HG03378 (cell line): Measurements from ENCODE around the gene SAMM50.

Experiments used
- ATAC-seq: cut with Tn5 transposase; IDR thresholded peaks from one replicate; pipeline ENCODE4 v1.9.1; 2021; ENCODE audit warnings: mild to moderate bottlenecking, moderate library complexity; ENCODE audit not compliant: unreplicated experiment

SAMM50 gene

DNA sequence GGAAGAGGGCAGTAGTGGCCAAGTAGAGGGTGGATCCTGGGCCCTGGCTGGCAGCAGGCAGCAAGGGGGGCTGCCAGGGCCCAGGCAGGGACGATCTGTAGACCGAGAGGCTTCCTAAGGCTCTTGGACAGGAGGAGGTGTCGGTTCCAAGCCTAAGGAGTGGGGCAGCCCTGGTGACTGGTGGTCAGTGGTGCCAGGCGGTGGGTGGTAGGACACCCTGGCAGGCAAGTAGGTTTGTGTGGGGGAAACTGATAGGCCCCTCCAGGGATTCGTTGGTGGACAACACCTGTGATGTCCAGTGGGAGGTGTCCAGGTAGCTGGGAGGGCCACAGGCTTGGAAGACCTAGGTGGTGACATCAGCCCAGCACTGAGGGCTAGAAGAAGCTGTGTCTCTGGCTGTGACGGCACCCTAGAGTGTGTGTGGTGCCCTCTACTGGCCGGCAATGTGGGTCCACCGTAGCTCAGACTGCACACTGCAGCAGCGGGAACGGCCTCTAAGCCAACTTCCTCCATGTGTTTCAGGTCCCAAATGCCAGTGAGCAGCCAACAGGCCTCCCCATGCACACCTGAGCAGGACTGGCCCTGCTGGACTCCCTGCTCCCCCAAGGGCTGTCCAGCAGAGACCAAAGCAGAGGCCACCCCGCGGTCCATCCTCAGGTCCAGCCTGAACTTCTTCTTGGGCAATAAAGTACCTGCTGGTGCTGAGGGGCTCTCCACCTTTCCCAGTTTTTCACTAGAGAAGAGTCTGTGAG, 9.4 kb upstream of the SAMM50 start:
- no peak for ATAC-seq

DNA sequence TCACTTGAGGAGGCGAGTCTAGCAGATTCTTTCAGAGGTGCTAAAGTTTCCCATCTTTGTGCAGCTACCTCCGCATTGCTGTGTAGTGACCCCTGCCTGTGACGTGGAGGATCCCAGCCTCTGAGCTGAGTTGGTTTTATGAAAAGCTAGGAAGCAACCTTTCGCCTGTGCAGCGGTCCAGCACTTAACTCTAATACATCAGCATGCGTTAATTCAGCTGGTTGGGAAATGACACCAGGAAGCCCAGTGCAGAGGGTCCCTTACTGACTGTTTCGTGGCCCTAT, 8.9 kb upstream of the SAMM50 start:
- ATAC-seq, result no peak

DNA sequence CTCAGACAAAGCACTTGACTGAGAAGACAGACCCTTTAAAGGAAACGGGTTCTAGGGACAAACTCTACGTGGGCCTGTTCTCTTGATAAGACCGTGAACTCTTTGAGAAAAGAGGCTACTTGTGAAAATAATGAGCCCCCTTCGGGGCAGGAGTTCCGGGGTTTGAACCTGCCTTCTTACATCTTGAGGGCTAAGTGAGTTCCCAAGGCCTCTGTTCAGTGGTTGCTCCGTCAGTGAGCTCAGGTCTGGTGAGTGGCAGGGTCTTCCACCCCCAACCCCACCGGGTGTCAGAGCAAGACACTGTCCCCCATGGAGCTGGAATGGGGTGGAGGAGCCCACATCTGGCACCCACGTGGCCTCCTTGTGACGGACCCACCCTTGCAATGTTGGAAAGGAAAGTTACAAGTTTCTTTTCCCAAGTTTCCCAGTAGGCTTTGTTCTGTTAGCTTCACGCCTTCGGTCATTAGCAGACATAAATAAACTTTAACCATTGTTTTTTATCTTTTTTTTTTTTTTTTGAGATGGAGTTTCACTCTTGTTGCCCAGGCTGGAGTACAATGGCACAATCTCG, 6.3 kb upstream of the SAMM50 start:
- no peak for ATAC-seq

DNA sequence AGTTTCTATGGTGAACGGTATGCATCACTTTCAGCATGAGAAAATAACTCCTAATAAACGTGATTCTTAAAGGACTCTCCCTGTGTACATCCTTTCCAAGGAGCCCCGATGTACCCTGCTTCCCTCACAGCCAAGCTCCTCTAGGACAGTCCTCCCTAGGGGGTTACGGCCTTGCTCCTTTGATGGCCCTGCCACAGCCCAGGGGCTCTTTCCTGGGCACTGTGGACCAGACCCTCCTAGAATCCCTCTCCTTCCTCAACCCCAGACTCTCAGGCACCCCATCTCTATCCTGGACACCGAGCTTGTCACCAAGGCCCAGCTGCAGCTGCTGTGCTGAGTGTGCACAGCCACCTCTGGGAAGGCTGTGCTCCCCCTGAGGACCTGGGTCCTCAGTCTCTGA, 3.9 kb upstream of the SAMM50 start:
- ATAC-seq, result no peak

DNA sequence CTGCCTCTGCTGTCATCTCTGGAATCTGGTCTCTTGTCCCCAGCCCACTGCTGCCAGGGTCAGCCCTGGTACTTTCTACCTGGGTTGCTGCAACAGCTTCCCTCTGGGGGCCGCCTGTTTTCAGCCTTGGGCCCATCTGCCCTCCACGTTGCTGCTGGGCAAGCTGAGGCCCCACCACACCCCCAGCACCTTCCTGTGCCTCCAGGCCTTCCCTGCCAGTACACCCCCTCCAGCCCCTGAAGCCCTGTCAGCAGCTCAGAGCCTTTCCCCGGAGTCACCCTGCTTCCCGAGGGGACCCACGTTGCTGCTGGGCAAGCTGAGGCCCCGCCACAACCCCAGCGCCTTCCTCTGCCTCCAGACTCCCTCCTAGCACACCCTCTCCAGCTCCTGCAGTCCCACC, 3.3 kb upstream of the SAMM50 start:
- no peak for ATAC-seq

DNA sequence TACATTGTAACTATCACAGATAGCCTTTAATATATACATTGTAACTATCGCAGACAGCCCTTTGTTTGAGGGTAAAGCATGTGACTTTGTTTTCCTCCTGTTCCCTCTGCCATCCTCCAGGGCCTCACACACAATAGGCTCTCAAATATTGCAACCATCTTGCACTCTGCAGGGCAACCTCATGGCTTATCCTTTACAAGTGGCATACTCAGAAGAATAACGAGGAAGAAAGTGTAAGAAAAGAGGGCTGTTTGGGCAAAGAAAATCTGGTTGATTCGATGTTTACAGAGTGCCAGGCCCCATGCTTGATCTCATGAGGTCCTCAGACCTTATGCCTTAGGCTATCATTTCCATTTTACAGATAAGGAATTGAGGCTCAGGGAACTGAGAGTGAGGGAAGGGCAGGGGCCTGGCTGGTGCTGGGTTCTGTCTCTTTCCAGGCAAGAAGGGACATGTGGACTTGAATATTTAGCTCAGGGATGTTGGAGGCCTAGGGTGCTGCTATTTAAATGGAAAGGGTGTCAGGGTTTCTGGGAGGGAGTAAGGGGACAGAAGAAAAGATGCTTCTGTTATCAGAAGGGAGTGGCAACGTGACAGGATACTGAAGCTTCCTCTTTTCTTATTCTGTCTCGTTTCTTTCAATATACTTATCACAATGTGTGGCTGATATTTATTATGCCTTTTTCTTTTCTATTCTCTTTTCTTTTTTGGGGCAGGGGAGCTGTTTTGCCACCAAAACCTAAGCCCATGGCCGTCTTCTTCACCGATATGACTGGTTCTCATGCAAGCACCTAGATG, 1.1 kb upstream of the SAMM50 start:
- ATAC-seq, result no peak

DNA sequence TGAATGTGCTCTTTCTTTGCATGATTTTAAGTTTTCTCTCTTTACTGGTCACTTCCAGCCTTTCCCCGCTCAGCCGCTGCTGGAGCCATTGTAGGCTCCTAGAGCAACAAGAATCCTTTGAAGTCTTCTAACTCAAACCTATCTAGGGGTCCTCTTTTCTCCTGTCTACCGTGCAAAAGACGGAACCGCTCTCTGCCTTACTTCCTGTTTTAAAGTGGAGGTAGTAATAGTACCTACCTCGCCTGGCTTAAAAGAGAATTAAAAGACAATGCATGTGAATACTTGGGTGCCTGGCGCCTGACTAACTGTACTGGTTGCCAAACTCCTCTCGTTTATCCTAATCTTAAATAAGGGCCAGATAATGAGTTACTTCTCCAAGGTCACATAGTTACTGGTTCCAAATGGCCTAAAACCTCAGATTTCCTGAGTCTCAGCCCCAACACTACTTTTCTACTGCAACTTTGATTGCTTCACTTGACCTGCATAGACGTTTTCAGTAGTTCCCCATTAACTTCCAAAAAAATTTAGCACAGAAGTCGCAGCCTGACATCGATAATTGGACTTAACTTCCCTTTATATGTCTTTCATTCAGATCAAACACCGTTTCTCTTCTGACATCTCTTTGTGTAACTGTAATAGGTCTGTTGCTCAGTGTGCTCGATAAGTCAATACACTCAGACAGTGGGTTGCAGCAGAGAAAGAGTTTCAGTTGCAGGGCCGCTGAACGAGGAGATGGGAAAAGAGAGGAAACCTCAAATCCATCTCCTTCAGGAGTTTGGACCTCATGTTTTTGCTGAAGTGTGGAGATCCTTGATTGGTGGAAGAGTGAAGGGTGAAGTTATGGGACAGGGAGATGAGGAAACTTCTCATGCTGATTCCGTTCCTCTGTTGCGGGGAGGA, 891 bp downstream of the SAMM50 start:
- ATAC-seq, result no peak

DNA sequence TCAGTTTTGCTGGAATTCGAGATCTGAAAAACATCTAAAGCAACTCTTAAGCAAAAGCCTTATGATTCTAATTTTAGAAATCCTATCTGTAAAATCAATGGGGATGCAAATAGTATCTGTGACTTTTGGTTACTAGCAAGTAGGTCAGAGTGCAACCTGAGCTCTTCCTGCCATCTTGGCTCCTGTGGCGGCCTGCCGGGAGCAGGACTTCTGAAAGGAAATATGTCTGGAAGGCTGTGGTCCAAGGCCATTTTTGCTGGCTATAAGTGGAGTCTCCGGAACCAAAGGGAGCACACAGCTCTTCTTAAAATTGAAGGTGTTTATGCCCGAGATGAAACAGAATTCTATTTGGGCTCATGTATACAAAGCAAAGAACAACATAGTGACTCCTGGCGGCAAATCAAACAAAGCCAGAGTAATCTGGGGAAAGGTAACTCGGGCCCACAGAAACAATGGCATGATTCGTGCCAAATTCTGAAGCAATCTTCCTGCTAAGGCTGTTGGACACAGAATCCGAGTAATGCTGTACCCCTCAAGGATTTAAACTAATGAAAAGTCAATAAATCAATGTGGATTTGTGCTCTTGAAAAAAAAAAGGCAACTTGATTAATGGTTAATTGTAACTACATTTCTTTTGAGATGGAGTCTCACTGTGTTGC, 1.7 kb downstream of the SAMM50 start:
- no peak for ATAC-seq

DNA sequence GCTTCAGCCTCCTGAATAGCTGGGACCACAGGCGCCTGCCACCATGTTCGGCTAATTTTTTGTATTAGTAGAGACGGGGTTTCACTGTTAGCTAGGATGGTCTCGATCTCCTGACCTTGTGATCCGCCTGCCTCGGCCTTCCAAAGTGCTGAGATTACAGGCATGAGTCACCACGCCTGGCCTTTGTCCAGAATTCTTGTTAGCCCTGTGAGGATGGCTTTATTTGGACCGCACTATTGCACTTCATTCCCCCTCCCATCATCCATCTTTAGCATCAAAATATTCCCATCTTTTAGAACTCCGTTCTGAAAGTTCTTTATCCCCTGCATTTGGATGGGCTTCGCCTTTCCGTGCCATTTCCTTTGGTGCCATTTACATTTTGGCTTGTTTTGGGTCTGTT, 2.6 kb downstream of the SAMM50 start:
- ATAC-seq, result no peak

DNA sequence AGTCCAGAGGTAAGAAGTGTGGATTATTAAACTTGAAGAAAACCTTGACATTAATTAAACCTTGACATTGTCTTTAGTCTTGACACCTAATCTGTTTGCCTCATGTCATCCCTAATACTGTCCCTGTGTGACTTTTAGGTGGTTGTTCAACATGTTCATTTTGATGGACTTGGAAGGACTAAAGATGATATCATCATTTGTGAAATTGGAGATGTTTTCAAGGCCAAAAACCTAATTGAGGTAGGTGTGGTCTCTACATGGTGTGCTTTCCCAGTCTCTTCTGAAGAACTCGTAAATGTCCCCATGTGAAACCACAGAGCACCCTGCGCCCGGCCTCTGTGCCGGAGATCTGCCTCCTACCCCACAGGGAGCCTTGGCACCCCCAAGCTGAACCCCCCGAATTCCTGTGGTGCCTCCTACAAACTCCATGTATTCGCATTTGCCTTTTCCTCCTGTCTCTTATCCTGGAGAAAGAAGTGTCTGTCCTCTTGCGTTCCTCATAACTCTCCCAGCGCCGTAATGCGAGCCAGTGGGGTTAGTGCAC, 9.1 kb downstream of the SAMM50 start:
- ATAC-seq, result no peak

DNA sequence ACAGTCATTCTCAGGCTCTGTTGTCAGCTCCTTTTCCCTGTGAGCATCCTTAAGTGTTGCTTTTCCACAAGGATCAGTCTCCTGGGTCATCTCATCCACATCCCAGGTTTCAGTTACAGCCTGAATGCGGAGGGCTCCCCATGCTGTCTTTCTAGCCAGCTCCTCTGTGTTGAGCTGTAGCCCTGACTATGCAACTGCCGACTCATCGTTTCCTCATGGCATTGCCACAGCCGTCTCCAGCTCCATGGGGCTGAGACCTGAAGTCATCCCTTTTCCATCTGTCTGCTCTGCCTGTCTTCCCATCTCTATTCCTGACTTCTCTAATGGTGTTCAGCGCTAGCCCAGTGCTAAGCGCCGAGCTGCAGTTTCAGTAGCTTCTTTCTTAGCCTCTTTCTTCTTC, 11.8 kb downstream of the SAMM50 start:
- no peak for ATAC-seq

DNA sequence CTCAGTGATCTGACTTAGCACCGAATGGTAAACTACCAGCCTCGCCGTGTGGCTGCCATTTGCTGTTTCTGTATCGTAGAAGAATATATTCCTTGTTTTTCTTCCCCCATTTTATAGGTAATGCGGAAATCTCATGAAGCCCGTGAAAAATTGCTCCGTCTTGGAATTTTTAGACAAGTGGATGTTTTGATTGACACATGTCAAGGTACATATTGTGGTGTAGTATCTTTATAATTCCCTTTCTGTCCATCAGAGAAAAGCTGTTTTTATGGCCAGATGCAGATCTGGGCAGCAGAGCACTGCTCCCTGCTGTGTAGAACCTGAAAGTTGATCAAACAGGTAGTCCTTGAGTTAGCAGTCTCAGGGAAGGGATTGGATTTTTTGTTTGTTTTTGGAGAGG, 13.4 kb downstream of the SAMM50 start:
- no peak for ATAC-seq

DNA sequence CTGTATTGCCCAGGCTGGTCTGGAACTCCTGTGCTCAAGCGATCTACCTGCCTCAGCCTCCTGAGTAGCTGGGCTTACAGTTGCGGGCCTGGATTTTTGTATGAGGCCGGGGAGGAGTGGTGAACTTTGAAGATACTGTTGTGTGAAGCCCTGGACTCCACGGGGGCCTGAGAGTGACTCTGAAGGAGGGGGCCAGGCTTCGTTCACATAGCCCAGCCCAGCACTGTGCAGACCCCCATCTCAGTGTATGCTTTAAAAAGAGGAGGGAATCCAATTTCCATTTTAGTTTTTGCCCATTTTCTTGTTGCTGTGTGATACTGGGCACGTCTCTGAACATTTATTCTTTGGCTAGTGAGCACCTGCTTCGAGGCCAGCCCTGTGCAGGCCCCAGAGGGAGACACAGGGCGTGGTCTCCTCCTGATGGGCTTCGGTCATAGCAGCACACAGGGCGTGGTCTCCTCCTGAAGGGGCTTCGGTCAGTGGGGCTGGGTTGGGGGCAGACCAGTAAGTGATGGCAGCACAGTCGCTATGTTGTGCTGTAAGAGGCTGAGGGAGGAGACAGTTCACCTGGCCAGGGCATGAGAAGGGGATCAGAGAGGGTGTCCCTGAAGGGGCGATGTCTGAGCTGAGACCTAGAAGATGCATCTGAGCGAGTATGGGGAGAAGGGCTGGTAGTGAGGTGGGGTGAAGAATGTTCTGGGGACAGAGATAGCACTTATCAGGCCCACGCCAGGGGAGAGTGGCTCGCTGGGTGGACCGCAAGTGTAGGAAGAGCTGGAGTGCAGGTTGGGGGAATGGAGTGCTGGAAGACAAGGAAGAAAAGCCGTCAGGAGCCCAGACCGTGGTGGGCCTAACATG, 14.0 kb downstream of the SAMM50 start:
- no peak for ATAC-seq

DNA sequence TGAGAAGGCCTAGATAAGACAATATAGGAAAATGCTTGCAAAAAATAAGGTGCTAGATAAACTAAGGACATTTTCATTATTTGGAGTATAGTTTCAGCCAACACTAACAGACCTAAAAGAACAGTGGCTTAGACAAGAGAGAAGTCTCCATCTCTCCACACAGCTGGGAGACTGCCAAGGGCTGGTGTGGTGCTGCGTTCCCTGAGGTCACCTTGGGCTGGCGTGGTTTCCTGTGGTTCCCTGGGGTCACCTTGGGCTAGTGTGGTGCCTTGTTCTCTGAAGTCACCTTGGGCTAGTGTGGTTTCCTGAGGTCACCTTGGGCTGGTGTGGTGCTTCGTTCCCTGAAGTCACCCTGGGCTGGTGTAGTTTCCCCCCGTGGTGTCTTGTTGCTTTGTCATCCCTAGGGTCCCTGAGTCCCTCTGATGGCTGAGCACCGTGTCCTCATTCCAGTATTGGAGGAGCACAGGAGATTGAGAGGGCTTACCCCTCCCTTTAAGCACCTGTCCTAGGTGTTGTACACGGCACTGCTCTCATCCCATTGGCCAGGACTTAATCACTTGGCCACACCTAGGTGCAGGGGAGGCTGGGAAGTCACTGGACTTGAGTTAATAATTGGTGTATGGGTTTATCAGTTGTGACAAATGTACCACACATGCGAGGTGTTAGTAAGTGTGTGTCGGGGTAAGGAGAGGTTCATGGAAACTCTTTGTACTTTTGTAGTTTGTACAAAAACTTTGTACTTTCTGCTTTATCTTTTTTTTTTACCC, 14.9 kb downstream of the SAMM50 start:
- ATAC-seq, result no peak

DNA sequence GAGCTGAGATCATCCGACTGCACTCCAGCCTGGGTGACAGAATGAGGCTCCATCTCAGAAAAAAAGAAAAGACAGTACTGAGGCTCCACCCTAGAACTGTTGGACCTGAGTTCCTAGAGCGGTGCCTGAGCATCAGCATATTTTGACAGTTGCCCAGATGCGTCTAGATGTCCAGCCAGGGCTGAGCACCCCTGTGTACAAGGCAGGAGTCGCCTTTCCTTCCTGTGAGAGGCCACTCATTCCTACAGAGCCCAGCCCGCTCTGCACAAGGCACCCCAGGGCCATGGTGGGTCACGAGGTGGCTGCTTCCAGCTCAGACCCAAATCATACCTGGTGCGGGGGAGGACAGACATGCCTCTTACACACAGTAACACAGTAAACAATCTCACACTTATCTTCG, 15.9 kb downstream of the SAMM50 start:
- ATAC-seq, result no peak

DNA sequence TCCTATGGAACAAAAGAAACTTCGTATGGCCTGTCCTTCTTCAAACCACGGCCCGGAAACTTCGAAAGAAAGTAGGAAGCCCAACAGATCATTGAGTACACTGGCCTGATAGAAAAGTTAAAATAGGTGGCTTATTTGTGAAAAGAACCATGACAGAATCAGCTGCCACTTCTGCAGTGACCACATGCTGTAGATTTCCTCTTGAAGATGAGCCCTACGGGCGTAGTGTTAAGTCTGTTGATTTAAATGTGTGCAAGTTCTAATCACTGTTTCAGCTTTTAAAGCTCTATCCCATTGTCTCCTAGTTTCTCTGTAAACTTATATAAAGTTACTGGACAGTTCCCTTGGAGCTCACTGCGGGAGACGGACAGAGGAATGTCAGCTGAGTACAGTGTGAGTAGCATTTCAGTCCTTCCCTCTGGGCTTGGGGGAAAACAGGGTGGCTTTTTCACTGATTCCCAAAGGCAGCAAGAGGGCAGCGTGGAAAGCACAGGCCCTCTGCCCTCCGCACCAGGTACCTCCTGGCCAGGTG, 17.8 kb downstream of the SAMM50 start:
- no peak for ATAC-seq

DNA sequence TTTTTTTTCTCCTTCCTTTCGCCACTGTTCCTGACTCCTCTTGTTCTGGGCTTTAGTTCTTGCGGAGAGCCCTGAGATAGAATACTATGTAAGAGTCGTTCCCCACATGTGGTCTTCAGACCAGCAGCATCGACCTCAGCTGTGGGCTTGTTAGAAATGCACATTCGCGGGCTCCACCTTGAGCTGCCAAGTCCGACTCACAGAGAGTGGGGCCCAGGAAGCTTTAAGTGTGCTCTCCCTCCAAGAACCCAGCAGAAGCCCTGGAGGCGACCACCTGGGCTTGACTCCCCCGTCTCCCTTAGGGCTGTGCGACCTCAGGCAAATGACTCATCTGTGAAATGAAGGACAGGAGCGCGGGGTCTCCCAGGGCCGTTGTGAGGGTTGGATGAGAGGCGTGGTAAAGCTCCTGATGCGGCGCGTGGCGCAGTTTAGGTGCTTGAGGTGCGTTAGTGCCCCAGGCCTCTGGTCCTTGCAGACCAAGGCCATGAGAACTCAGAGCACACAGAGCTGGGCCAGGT, 18.8 kb downstream of the SAMM50 start:
- ATAC-seq, result no peak

DNA sequence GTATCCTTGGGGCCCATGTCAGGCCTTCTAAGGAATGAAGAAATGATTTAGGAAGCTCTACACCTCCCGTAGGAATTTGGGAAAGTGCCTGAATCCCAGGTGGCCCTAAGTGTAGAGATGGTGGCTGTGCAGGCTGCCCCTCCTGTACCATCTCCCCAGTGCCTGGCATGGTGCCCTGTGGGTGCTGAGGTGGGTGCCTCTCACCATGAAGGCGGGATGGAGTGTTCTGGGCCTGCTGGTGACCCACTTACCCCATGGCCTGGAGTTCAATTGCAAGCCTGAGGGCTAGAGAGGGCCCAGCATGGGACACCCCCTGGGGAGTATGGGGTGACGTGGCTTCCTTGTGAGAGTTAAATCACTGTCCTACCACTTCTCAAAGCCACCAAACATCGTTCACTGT, 19.8 kb downstream of the SAMM50 start:
- no peak for ATAC-seq
